H1 (cell line): ENCODE measurements around the gene RAB40A. TPM values are rescaled to one million over a fixed set of nuclear protein-coding genes. Genes with fewer than 3 reads are reported as not detected.

Experiments used
- KDM4A ChIP-seq: IDR thresholded peaks from one replicate; pipeline ENCODE4 v1.7.1; 2012; ENCODE audit warnings: low read depth, mild to moderate bottlenecking, moderate library complexity, low read length, inconsistent platforms; ENCODE audit not compliant: severe bottlenecking
- NANOG ChIP-seq: IDR thresholded peaks from 2 replicates; pipeline ENCODE4 v1.6.1; 2011; ENCODE audit warnings: low read length, low read depth, mild to moderate bottlenecking, inconsistent platforms; ENCODE audit not compliant: insufficient read depth, poor library complexity, severe bottlenecking
- SIRT6 ChIP-seq: IDR thresholded peaks from one replicate; pipeline ENCODE4 v1.7.1; 2012; ENCODE audit warnings: low read length, inconsistent platforms
- SIX5 ChIP-seq: IDR thresholded peaks from 2 replicates; pipeline ENCODE4 v1.6.1; 2011; ENCODE audit warnings: mild to moderate bottlenecking, low read depth, low read length
- SP4 ChIP-seq: IDR thresholded peaks from 2 replicates; pipeline ENCODE4 v1.6.1; 2012; ENCODE audit warnings: low read length, inconsistent platforms
- SRF ChIP-seq: IDR thresholded peaks from 2 replicates; pipeline ENCODE4 v1.6.1; 2011; ENCODE audit warnings: mild to moderate bottlenecking, low read depth, low read length, moderate library complexity
- polyA plus RNA-seq, 7 experiments: library from polyadenylated mRNA; depleted of rRNA in 3 of 7; stranded (reverse) in 5 of 7; unstranded in 2 of 7; fragments of >200 nt in 5 of 7; fragments of 200-250 nt in 2 of 7; gene quantifications; 1 replicate in 5 of 7; 2 replicates in 1 of 7; 4 replicates in 1 of 7; pipeline versions ENCODE4 v1.2.1 to v1.2.3, GENCODE V29; 2011 to 2013; ENCODE audit warnings: missing spikeins in 2 of 7, mixed read lengths in 2 of 7
- total RNA-seq: library from RNA; stranded (reverse); fragmentation: NEBNext Ultra II Directional; extraction: Animal tissue kit (Norgen Biotek cat#: 25700); gene quantifications from 2 replicates; pipeline ENCODE4 v1.2.1, GENCODE V29; 2021

Gene RAB40A
- total and polyA plus RNA-seq, 2 of the 8 experiments (the other 6 are each of a cell fraction or from before 2014, with no cell fraction given): 0.09 to 0.21 TPM

DNA sequence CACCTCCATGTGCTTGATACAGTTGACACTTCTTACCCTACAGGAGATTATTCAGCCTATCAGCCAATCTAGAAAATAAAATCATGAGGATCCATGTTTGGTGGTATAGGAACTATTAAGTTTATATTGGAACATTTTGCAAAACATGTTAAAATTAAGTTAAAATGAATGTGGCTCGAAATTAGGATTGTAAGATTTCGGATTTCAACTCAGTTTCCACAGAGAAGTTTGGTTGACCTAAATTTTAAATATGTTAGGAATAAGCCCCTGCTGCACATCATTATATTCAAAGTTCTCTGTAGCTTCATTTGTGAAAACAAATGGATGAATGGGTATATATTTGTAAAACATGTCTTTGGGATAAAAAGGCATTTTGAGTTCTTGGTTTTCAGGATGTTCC, at the start of gene RAB40A (continued):
- no peak for TF ChIP-seq SIX5
- TF ChIP-seq KDM4A: no peak
- no peak for TF ChIP-seq SP4
- TF ChIP-seq SIRT6: no peak
- no peak for TF ChIP-seq NANOG
- no peak for TF ChIP-seq SRF
